Cardiac fibroblast (primary cell): ENCODE data around the gene STK32C.

Experiments
- DNase-seq, 2 donors: peaks; one replicate each; pipeline versions ENCODE4 v3.0.0 to v3.0.0-alpha.2; 2010; ENCODE audit warnings: low read depth in 2 of 2
- H3K4me3 ChIP-seq, 2 donors: replicated peaks in 1 of 2; 1 replicate in 1 of 2; 2 replicates in 1 of 2; pipeline ENCODE4 v1.5.1; 2011; ENCODE audit warnings: low read depth in 2 of 2, low read length in 2 of 2, mild to moderate bottlenecking in 2 of 2, moderate library complexity in 1 of 2
- CTCF ChIP-seq: IDR thresholded peaks from one replicate; pipeline ENCODE4 v1.5.1; 2011; ENCODE audit warnings: low read depth, mild to moderate bottlenecking, low read length, inconsistent platforms

The STK32C gene

GRCh38 chr10:132227851-132228390 is 79.8 kb downstream of the STK32C start:
- H3K4me3 ChIP-seq: no peak overlapping the region
- TF ChIP-seq CTCF: no peak
- DNase-seq: no peak

- DNase-seq: no peak
- no peak overlapping the region for H3K4me3 ChIP-seq
- no peak for TF ChIP-seq CTCF
Observed at GRCh38 chr10:132226586-132227405, 81.0 kb downstream of the STK32C start.

GRCh38 chr10:132225849-132226205 is 81.9 kb downstream of the STK32C start:
- DNase-seq: no peak
- TF ChIP-seq CTCF: no peak
- no peak overlapping the region for H3K4me3 ChIP-seq

- no peak overlapping the region for H3K4me3 ChIP-seq
- DNase-seq: no peak
- TF ChIP-seq CTCF: no peak
Observed at GRCh38 chr10:132225073-132225848, 82.5 kb downstream of the STK32C start.

- no peak for DNase-seq
- TF ChIP-seq CTCF: no peak
- H3K4me3 ChIP-seq: no peak overlapping the region
Observed at GRCh38 chr10:132224343-132225072, 83.2 kb downstream of the STK32C start.

- no peak for DNase-seq
- no peak overlapping the region for H3K4me3 ChIP-seq
- TF ChIP-seq CTCF: no peak
Observed at GRCh38 chr10:132223611-132224342, 84.0 kb downstream of the STK32C start.
